C4-2B (cell line): ENCODE data around the gene NTRK2.

Experiments used
- H3K27ac ChIP-seq: fragments of 450-650 bp; 2 replicates; pipeline ENCODE4 v1.5.1; 2017
- ZFX ChIP-seq: fragments of 450-650 bp; IDR thresholded peaks from 2 replicates; pipeline ENCODE4 v1.6.1; 2017
- TF ChIP-seq, protein P1 (sequence below): fragments of 450-650 bp; conservative IDR thresholded peaks from 2 replicates; pipeline ENCODE4 v1.5.1; 2017; ENCODE audit warnings: mild to moderate bottlenecking

NTRK2 gene

DNA sequence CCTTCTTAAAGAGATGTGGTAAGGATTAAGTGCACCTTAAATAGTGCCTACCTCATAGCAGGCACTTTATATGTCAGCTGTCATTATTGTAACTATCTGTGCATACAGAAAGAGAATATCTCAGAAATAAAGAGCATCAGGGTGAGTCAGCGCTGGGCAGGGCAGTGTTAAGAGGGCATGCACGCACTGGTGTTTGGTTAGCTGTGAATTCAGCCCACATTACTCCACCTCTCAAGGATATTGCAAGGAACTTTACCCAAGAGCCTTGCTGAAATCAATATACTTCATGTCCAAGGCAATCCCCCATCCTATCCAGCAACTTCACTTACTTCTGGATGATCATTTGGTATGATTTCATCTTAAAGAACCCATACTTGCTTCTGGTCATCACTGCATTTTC is 300.9 kb downstream of the NTRK2 start:
- TF ChIP-seq, protein P1, sequence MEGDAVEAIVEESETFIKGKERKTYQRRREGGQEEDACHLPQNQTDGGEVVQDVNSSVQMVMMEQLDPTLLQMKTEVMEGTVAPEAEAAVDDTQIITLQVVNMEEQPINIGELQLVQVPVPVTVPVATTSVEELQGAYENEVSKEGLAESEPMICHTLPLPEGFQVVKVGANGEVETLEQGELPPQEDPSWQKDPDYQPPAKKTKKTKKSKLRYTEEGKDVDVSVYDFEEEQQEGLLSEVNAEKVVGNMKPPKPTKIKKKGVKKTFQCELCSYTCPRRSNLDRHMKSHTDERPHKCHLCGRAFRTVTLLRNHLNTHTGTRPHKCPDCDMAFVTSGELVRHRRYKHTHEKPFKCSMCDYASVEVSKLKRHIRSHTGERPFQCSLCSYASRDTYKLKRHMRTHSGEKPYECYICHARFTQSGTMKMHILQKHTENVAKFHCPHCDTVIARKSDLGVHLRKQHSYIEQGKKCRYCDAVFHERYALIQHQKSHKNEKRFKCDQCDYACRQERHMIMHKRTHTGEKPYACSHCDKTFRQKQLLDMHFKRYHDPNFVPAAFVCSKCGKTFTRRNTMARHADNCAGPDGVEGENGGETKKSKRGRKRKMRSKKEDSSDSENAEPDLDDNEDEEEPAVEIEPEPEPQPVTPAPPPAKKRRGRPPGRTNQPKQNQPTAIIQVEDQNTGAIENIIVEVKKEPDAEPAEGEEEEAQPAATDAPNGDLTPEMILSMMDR = no peak
- TF ChIP-seq ZFX = no peak
- no peak overlapping the region for H3K27ac ChIP-seq

DNA sequence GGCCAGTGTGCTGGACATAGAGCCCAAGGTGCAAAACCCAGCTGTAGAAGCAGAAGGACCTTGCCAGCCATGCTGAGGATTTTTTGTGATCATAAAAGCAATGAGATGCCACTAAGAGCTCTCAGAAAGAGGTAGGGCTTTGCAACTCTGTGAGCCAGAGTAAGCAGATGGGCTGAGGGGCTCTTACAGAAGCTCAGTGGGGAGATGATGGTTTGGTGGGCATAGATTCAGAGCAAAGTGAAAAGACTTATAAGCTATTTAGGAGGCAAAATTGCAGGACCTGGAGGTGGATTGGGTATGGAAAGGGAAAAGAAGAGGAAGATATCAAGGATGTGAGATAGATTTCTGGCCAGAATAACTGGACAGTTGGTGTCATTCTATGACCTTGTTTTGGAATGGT is 302.0 kb downstream of the NTRK2 start:
- TF ChIP-seq ZFX = no peak
- TF ChIP-seq, protein P1 = no peak
- H3K27ac ChIP-seq = no peak overlapping the region

DNA sequence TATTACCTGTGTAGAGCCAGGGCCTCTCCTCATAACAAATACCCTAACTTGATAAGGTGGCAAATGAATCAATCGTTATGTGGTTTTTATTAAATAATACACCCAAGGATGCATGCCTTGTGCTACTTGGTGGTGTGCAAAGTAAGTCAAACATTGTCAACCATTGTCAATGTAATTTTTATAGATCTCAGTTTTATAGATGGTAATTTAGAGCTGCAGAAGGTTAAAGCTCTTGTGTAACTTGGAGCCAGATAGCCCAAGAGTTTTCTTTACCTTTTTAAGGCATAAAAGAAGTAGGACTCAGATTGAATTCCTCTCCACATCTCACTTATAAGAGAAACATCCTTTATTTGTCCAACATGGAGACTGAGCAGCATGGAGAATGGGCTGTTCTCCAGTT is 304.7 kb downstream of the NTRK2 start:
- H3K27ac ChIP-seq = no peak overlapping the region
- TF ChIP-seq, protein P1 = no peak
- no peak for TF ChIP-seq ZFX

DNA sequence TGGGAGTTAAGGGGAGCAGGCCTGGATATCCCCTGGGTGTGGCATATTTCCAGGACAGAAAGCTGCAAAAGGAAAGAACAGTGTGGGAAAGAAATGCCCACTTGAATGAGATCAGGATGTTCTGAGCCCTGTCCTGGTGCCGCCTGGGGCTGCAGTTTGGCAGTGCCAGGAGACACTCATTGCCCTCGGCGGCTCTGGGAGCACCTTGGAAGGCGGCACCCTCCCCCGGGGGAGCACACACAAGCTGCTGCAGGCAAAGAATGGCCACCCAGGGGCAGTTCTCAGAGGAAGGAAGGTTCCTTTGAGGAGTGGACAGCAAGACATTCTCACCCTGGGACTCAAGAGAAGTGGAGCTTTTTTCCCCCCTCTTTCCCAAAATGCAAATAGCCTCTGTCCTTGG is 305.3 kb downstream of the NTRK2 start:
- H3K27ac ChIP-seq = no peak overlapping the region
- no peak for TF ChIP-seq ZFX
- TF ChIP-seq, protein P1 = no peak

DNA sequence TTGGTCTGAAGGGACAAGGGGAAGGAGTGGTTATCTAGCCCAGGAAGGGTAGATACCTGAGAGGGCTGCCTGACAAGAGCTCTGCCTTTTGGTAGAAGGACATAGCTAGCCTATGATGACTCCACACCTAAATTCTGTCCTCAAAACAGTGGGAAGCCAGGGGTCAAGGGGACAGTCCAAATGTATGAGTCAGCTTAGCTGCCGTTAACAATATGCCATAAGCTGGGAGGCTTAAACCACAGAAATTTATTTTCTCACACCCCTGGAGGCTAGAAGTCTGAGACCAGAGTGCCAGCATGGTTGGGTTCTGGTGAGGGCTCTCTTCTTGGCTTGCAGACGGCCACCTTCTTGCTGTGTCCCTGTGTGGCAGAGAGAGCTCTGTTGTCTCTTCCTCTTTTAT is 306.4 kb downstream of the NTRK2 start:
- H3K27ac ChIP-seq = no peak overlapping the region
- TF ChIP-seq, protein P1 = no peak
- TF ChIP-seq ZFX = no peak

DNA sequence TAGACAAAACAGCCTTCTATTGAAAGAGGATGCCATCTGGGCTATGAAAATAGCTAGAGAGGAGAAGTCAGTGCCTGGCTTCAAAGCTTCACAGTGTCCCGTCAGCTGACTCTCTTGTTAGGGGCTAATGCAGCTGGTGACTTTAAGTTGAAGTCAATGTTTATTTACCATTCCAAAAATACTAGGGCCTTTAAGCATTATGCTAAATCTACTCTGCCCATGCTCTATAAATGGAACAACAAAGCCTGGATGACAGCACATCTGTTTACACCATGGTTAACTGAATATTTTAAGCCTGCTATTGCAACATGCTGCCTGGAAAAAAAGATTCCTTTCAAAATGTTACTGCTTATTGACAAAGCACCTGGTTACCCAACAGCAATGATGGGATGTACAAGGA is 309.1 kb downstream of the NTRK2 start:
- no peak overlapping the region for H3K27ac ChIP-seq
- TF ChIP-seq, protein P1 = no peak
- no peak for TF ChIP-seq ZFX

DNA sequence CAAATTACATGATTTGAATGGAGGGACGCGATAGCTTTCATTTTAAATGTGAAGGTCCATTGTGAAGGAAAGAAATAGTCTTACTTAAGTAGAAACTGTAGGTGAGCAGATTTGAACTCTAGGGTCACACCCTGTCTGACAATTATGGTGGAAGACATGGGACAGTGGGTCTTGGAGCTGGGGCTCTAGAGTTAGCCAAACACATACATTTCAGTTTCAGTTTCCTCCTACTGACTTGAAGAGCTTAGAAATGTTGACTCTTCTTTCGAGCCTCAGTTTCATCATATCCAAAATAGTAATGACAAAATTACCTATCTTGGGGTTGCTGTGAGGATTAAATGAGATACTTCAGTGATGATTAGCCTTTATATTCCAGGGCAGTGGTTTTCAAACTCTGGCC is 314.2 kb downstream of the NTRK2 start:
- TF ChIP-seq, protein P1 = no peak
- no peak overlapping the region for H3K27ac ChIP-seq
